Adrenal gland (tissue), 12 donors: ENCODE results near the gene ASB15. TPM values are rescaled to one million over a fixed set of nuclear protein-coding genes. Genes with fewer than 3 reads are reported as not detected.

Source experiments
- DNase-seq, 7 donors: peaks; one replicate each; pipeline ENCODE4 v3.0.0-alpha.2; 2019 to 2020
- H3K27ac ChIP-seq, 5 donors: fragments of 200-600 bp; sonication (generic) in 4 of 5; 1 replicate in 3 of 5; 2 replicates in 2 of 5; pipeline versions ENCODE4 v1.5.1 to v1.8.0; 2016 to 2020; ENCODE audit warnings: mild to moderate bottlenecking in 1 of 5
- H3K27me3 ChIP-seq: fragments of 200-600 bp; 2 replicates; pipeline ENCODE4 v1.8.0; 2021
- H3K36me3 ChIP-seq, 2 donors: fragments of 200-600 bp; replicated peaks in 1 of 2; 1 replicate in 1 of 2; 2 replicates in 1 of 2; pipeline versions ENCODE4 v1.5.1 to v1.8.0; 2018 to 2022
- H3K4me1 ChIP-seq, 2 donors: fragments of 200-600 bp; replicated peaks in 1 of 2; 1 replicate in 1 of 2; 2 replicates in 1 of 2; pipeline versions ENCODE4 v1.5.1 to v1.8.0; 2018 to 2021
- H3K4me3 ChIP-seq, 4 donors: fragments of 200-600 bp; sonication (generic) in 3 of 4; one replicate each; pipeline ENCODE4 v1.5.1; 2016 to 2018
- H3K9me3 ChIP-seq, 3 donors: fragments of 200-600 bp; sonication (generic) in 1 of 3; replicated peaks in 1 of 3; 1 replicate in 2 of 3; 2 replicates in 1 of 3; pipeline versions ENCODE4 v1.5.1 to v1.8.0; 2016 to 2021
- POLR2A ChIP-seq, 2 donors: fragments of 450-650 bp; IDR thresholded peaks; one replicate each; pipeline ENCODE4 v1.6.1; 2017; ENCODE audit warnings: antibody characterized with exemption in 2 of 2, mild to moderate bottlenecking in 2 of 2, moderate library complexity in 1 of 2
- WGBS, 4 donors: extraction: QIAGEN DNeasy Blood & Tissue Kit in 2 of 4; methylation state at CpG; one replicate each; pipeline versions ENCODE4 v1.1.5 to v1.1.7; 2013 to 2017; 5-methylcytosine and 5-hydroxymethylcytosine counted together
- intact Hi-C, 2 donors: fragments of 100-400 bp; cut with DNase I; formaldehyde crosslinking; loops; one replicate each; pipeline versions ENCODE4 v1.14.1 to v1.15.0; 2022 to 2023
- polyA plus RNA-seq, 3 donors: library from polyadenylated mRNA; stranded (reverse); fragments of 200-250 nt in 2 of 3; fragments of 350-450 nt in 1 of 3; fragmentation: Illumina TruSeq in 1 of 3; extraction: RNeasy Lipid Tissue Mini Kit (QIAGEN cat#74804) in 1 of 3; gene quantifications; one replicate each; pipeline ENCODE4 v1.2.3, GENCODE V29; 2013 to 2014
- total RNA-seq, 9 donors: library from RNA; depleted of rRNA in 4 of 9; stranded (reverse); fragments of >200 nt in 4 of 9; fragments of 120-200 nt in 1 of 9; fragmentation: NEBNext Ultra II Directional in 1 of 9; extraction: Animal tissue kit (Norgen Biotek cat#: 25700) in 1 of 9; gene quantifications; one replicate each; pipeline versions ENCODE4 v1.1.0 to v1.2.4, GENCODE V29; 2013 to 2023
- TF ChIP-seq, protein P1 (sequence below), 6 experiments: fragments of 450-650 bp in 4 of 6; fragments of 200-600 bp in 2 of 6; sonication (generic) in 1 of 6; IDR thresholded peaks; 1 replicate in 5 of 6; 2 replicates in 1 of 6; pipeline versions ENCODE4 v1.5.1 to v1.8.0; 2016 to 2021; ENCODE audit warnings: antibody characterized with exemption in 6 of 6, mild to moderate bottlenecking in 2 of 6, moderate library complexity in 1 of 6
- donor health status: healthy with polysubstance abuse.
- donor health status: Bipolar disorder and iron deficiency.
- donor health status: DM: yes; HTN: yes; CAD: no.
- donor health status: DM: no; HTN: no; CAD: no.
- donor health status: DM: no; HTN: no; CAD: no.
- donor health status: DM: yes; HTN: yes; CAD: no.

ASB15 gene
- total and polyA plus RNA-seq, 12 donors, result not detected

DNA sequence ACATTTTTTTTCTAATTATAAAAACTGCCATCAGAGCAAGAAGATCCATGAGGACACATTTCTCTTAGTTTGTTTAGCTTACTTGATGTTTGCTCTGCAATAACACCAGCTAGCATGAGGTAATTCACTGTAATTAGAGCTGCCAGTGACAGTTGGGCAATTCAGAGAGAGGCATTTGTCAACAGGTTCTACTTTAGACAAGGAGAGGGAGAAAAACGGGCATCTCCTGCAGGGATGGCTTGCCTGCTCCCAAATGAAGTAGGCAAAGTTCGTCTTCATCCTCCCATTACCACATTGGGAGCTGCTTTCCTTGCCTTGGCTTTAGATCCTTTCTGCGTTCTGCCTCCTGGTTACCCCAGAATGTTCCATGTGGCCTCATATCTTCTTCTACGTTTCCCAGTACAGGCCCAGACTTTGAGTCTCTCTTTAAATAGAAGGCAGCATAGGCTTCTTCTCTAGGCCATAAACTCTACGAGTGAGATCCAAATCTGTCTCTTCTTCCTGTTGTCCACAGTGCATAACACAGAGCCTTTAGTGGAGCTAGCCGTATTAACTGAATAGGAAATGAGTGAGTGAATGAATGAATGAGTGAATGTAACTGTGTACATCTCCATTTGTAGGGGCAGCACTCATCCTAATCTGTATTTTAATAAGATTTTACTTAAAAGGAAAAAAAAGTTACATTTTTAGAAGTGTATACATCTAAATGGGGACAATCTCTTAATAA lies 21.2 kb downstream of the ASB15 start:
- no peak overlapping the region for H3K27ac ChIP-seq
- 79 to 90% (median 84%) methylated on average over 6 of the region's 6 CpGs for WGBS, 4 donors
- no peaks in the 10 kb centered on the region for H3K27me3 ChIP-seq
- intact Hi-C loops, result no loop called here
- H3K4me3 ChIP-seq, result no peak overlapping the region
- H3K4me1 ChIP-seq, result no peaks in the 10 kb centered on the region
- no peaks in the 10 kb centered on the region for H3K9me3 ChIP-seq
- DNase-seq, result no peak
- TF ChIP-seq, protein P1, sequence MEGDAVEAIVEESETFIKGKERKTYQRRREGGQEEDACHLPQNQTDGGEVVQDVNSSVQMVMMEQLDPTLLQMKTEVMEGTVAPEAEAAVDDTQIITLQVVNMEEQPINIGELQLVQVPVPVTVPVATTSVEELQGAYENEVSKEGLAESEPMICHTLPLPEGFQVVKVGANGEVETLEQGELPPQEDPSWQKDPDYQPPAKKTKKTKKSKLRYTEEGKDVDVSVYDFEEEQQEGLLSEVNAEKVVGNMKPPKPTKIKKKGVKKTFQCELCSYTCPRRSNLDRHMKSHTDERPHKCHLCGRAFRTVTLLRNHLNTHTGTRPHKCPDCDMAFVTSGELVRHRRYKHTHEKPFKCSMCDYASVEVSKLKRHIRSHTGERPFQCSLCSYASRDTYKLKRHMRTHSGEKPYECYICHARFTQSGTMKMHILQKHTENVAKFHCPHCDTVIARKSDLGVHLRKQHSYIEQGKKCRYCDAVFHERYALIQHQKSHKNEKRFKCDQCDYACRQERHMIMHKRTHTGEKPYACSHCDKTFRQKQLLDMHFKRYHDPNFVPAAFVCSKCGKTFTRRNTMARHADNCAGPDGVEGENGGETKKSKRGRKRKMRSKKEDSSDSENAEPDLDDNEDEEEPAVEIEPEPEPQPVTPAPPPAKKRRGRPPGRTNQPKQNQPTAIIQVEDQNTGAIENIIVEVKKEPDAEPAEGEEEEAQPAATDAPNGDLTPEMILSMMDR (IDR thresholded peaks at IDR 0.05), result no peak
- no peak for TF ChIP-seq POLR2A (IDR thresholded peaks at IDR 0.05)
- H3K36me3 ChIP-seq, result no peaks in the 10 kb centered on the region

DNA sequence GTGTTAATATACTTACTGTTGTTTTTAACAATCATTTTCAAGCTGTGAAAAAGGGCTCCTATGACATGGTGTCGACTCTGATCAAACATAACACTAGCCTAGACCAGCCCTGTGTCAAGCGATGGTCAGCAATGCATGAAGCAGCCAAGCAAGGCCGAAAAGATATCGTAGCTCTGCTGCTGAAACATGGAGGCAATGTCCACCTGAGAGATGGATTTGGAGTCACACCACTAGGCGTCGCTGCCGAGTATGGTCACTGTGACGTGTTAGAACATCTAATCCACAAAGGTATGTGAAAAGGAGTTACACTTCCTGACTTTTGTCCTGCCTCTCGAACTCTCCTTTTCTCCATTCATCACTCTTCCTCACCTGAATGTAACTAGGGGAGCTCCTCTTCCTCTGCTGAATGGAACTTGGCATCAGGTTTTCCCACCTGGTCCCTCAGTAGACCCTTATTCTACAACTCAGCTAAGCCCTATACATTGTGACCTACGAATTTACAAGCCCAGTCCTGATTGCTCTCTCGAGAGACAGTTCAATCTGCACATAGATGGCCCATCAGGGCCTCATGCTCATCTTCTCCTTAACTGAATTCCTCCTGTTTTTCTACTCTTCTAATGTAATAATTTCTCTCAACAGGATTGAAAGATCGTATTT lies 23.0 kb downstream of the ASB15 start:
- WGBS, 4 donors, result 55 to 73% (median 62%) methylated on average over 12 of the region's 12 CpGs
- H3K9me3 ChIP-seq, result no peaks in the 10 kb centered on the region
- no peaks in the 10 kb centered on the region for H3K36me3 ChIP-seq
- TF ChIP-seq POLR2A (IDR thresholded peaks at IDR 0.05), result no peak
- TF ChIP-seq, protein P1 (IDR thresholded peaks at IDR 0.05), result peak; percentile 15 to 53 (median 40)
- intact Hi-C loops, result no loop called here
- DNase-seq, result peak in 6 of 7 donors; percentile 22 to 78 (median 60)
- no peak overlapping the region for H3K4me3 ChIP-seq
- H3K4me1 ChIP-seq, result no peaks in the 10 kb centered on the region
- no peaks in the 10 kb centered on the region for H3K27me3 ChIP-seq
- H3K27ac ChIP-seq, result no peak overlapping the region

DNA sequence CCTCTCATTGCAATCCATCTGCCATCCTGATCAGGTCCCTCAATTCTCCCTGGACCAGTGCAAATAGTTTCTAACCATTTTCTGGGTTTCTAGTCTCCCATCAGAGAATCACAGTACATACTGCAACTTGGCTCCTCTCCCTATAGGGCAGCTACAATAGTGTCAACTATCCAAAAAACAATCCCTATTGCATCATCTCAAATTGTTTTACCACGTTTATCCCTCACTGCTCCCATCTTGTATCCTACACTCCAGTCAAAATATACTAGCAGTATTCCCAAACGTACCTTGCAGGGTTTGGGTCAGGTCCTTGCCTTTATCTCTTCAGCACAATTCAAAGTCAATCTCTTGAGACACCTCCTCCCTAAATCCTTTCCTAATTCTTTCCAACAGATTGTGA lies 23.6 kb downstream of the ASB15 start:
- H3K4me1 ChIP-seq, result no peaks in the 10 kb centered on the region
- H3K9me3 ChIP-seq, result no peaks in the 10 kb centered on the region
- no peaks in the 10 kb centered on the region for H3K36me3 ChIP-seq
- intact Hi-C loops, result no loop called here
- WGBS, 4 donors, result 70 to 84% (median 82%) methylated on average over 2 of the region's 2 CpGs
- H3K4me3 ChIP-seq, result no peak overlapping the region
- no peak for TF ChIP-seq POLR2A (IDR thresholded peaks at IDR 0.05)
- TF ChIP-seq, protein P1 (IDR thresholded peaks at IDR 0.05), result no peak
- H3K27ac ChIP-seq, result no peak overlapping the region
- H3K27me3 ChIP-seq, result no peaks in the 10 kb centered on the region
- no peak for DNase-seq

DNA sequence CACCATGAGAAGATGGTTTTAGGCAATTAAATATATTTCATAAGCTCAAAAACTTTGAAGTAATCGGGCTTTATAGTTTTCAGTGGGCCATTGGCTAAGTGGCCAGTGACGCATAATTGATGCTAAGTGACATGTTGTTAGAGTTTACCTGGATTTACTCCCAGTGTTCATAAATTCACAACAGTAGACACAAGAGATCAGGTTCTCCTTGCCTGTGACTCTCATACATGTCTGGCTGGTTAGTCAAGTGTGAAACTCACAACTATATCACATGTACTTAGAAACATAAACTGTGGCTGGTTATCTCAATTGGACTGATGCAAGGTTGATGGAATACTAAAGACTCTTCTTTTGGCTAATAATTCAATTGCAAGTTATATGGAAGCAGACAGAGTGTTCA lies 26.2 kb downstream of the ASB15 start:
- Histone ChIP-seq H3K36me3 (no peaks in the 10 kb centered on the region), H3K4me1 (no peaks in the 10 kb centered on the region), H3K9me3 (no peaks in the 10 kb centered on the region), H3K27ac (no peak overlapping the region), H3K4me3 (no peak overlapping the region), H3K27me3 (no peaks in the 10 kb centered on the region)
- TF ChIP-seq, protein P1 (IDR thresholded peaks at IDR 0.05), result no peak
- TF ChIP-seq POLR2A (IDR thresholded peaks at IDR 0.05), result no peak
- DNase-seq, result no peak
- 96 to 100% (median 97%) methylated on average over 2 of the region's 2 CpGs for WGBS, 4 donors
- intact Hi-C loops, result no loop called here
